K562 (cell line): ENCODE data around the gene VPS4A. TPM values are rescaled to one million over a fixed set of nuclear protein-coding genes. Genes with fewer than 3 reads are reported as not detected.
A peak's percentile ranks its signal among the peaks of the same experiment; 100 is the strongest.

Source experiments
- ARID2 ChIP-seq: fragments of 450-650 bp; IDR thresholded peaks from 2 replicates; pipeline ENCODE4 v1.6.1; 2017; ENCODE audit warnings: antibody characterized with exemption, mild to moderate bottlenecking
- BRCA1 ChIP-seq, 2 experiments: fragments of 450-650 bp in 1 of 2; sonication (generic) in 1 of 2; formaldehyde crosslinking in 1 of 2; IDR thresholded peaks; 2 replicates each; pipeline versions ENCODE4 v1.5.0 to v1.6.1; 2017 to 2020; ENCODE audit warnings: mild to moderate bottlenecking in 1 of 2, missing genetic modification reagents in 1 of 2
- BRF1 ChIP-seq: IDR thresholded peaks from 3 replicates; pipeline ENCODE4 v1.6.1; 2011; ENCODE audit warnings: borderline replicate concordance, mild to moderate bottlenecking; ENCODE audit not compliant: insufficient read length; ENCODE audit errors: extremely low read depth
- CBX5 ChIP-seq: IDR thresholded peaks from 2 replicates; pipeline ENCODE4 v1.6.1; 2014; ENCODE audit warnings: low read depth, borderline replicate concordance
- CREB1 ChIP-seq, 2 experiments: sonication (generic) in 1 of 2; formaldehyde crosslinking in 1 of 2; IDR thresholded peaks; 2 replicates each; pipeline versions ENCODE4 v1.6.1 to v1.8.0; 2012 to 2022; ENCODE audit warnings: inconsistent platforms in 1 of 2, mild to moderate bottlenecking in 1 of 2, missing genetic modification reagents in 1 of 2, moderate library complexity in 1 of 2
- EGR1 ChIP-seq: fragments of 450-650 bp; conservative IDR thresholded peaks from 2 replicates; pipeline ENCODE4 v1.6.1; 2017; ENCODE audit warnings: mild to moderate bottlenecking
- ZFP30 ChIP-seq: fragments of 250-450 bp; sonication (Bioruptor Pico); IDR thresholded peaks from 2 replicates; pipeline ENCODE4 v1.8.0; 2022; ENCODE audit warnings: moderate library complexity, mild to moderate bottlenecking, inconsistent platforms, borderline replicate concordance
- polyA plus RNA-seq, 8 experiments: library from polyadenylated mRNA; depleted of rRNA in 4 of 8; stranded (reverse) in 5 of 8; unstranded in 3 of 8; fragments of >200 nt; fragmentation: Nextera tagmentation in 2 of 8; fragmentation: Illumina TruSeq in 1 of 8; extraction: Ambion mirVana in 2 of 8; extraction: Trizol in 1 of 8; gene quantifications; 2 replicates each; pipeline versions ENCODE4 v1.2.1 to v1.2.3, GENCODE V29; 2011 to 2014; ENCODE audit warnings: inconsistent platforms in 1 of 8, missing spikeins in 1 of 8
- total RNA-seq, 7 experiments: library from RNA; depleted of rRNA in 6 of 7; stranded (reverse); fragments of >200 nt in 6 of 7; fragmentation: Illumina TruSeq in 2 of 7; extraction: Trizol in 2 of 7; gene quantifications; 2 replicates each; pipeline versions ENCODE4 v1.2.1 to v1.2.3, GENCODE V29; 2011 to 2021; ENCODE audit warnings: low replicate concordance in 1 of 7
- TF ChIP-seq, protein P1 (sequence below): fragments of 250-450 bp; sonication (Bioruptor Pico); IDR thresholded peaks from 2 replicates; pipeline ENCODE4 v1.5.1; 2021; ENCODE audit warnings: mild to moderate bottlenecking
- TF ChIP-seq, protein P2 (sequence below): fragments of 250-450 bp; sonication (Bioruptor Pico); IDR thresholded peaks from 2 replicates; pipeline ENCODE4 v1.4.0; 2020; ENCODE audit warnings: mild to moderate bottlenecking, moderate library complexity
- TF ChIP-seq, protein P3 (sequence below), 2 experiments: fragments of 450-650 bp; formaldehyde crosslinking in 1 of 2; IDR thresholded peaks; 2 replicates each; pipeline versions ENCODE4 v1.4.0 to v1.6.1; 2014 to 2020; ENCODE audit warnings: mild to moderate bottlenecking in 2 of 2, borderline replicate concordance in 1 of 2, low read depth in 1 of 2
- TF ChIP-seq, protein P4 (sequence below): sonication (generic); IDR thresholded peaks from 2 replicates; pipeline ENCODE4 v1.6.1; 2016

VPS4A gene
- total and polyA plus RNA-seq, 9 of the 15 experiments (the other 6 are each of a cell fraction or from before 2014, with no cell fraction given): 7.6 to 45.4 (median 29.9) TPM

GRCh38 chr16:69330286-69331109 is 19.3 kb downstream of the VPS4A start, which contains the start of gene PDF (continued):
- TF ChIP-seq, protein P1, sequence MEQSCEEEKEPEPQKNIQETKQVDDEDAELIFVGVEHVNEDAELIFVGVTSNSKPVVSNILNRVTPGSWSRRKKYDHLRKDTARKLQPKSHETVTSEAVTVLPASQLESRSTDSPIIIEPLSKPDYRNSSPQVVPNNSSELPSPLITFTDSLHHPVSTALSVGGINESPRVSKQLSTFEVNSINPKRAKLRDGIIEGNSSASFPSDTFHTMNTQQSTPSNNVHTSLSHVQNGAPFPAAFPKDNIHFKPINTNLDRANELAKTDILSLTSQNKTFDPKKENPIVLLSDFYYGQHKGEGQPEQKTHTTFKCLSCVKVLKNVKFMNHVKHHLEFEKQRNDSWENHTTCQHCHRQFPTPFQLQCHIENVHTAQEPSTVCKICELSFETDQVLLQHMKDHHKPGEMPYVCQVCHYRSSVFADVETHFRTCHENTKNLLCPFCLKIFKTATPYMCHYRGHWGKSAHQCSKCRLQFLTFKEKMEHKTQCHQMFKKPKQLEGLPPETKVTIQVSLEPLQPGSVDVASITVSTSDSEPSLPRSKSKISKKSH (CRISPR knock-in tag): no peak; the same call in 1 of the 2 replicates
- TF ChIP-seq ARID2 (no peak), BRF1 (no peak), EGR1 (no peak), BRCA1 (IDR thresholded peaks at IDR 0.05) (no peak), BRCA1 (CRISPR knock-in tag; IDR thresholded peaks at IDR 0.05) (no peak), CBX5 (no peak), CREB1 (IDR thresholded peaks at IDR 0.05) (no peak; the same call in 1 of the 2 replicates), CREB1 (CRISPR knock-in tag; IDR thresholded peaks at IDR 0.05) (peak; percentile 51; the same call in 1 of the 2 replicates), ZFP30 (CRISPR knock-in tag) (no peak)
- TF ChIP-seq, protein P2, sequence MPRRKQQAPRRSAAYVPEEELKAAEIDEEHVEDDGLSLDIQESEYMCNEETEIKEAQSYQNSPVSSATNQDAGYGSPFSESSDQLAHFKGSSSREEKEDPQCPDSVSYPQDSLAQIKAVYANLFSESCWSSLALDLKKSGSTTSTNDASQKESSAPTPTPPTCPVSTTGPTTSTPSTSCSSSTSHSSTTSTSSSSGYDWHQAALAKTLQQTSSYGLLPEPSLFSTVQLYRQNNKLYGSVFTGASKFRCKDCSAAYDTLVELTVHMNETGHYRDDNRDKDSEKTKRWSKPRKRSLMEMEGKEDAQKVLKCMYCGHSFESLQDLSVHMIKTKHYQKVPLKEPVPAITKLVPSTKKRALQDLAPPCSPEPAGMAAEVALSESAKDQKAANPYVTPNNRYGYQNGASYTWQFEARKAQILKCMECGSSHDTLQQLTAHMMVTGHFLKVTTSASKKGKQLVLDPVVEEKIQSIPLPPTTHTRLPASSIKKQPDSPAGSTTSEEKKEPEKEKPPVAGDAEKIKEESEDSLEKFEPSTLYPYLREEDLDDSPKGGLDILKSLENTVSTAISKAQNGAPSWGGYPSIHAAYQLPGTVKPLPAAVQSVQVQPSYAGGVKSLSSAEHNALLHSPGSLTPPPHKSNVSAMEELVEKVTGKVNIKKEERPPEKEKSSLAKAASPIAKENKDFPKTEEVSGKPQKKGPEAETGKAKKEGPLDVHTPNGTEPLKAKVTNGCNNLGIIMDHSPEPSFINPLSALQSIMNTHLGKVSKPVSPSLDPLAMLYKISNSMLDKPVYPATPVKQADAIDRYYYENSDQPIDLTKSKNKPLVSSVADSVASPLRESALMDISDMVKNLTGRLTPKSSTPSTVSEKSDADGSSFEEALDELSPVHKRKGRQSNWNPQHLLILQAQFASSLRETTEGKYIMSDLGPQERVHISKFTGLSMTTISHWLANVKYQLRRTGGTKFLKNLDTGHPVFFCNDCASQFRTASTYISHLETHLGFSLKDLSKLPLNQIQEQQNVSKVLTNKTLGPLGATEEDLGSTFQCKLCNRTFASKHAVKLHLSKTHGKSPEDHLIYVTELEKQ (CRISPR knock-in tag): no peak
- TF ChIP-seq, protein P3, sequence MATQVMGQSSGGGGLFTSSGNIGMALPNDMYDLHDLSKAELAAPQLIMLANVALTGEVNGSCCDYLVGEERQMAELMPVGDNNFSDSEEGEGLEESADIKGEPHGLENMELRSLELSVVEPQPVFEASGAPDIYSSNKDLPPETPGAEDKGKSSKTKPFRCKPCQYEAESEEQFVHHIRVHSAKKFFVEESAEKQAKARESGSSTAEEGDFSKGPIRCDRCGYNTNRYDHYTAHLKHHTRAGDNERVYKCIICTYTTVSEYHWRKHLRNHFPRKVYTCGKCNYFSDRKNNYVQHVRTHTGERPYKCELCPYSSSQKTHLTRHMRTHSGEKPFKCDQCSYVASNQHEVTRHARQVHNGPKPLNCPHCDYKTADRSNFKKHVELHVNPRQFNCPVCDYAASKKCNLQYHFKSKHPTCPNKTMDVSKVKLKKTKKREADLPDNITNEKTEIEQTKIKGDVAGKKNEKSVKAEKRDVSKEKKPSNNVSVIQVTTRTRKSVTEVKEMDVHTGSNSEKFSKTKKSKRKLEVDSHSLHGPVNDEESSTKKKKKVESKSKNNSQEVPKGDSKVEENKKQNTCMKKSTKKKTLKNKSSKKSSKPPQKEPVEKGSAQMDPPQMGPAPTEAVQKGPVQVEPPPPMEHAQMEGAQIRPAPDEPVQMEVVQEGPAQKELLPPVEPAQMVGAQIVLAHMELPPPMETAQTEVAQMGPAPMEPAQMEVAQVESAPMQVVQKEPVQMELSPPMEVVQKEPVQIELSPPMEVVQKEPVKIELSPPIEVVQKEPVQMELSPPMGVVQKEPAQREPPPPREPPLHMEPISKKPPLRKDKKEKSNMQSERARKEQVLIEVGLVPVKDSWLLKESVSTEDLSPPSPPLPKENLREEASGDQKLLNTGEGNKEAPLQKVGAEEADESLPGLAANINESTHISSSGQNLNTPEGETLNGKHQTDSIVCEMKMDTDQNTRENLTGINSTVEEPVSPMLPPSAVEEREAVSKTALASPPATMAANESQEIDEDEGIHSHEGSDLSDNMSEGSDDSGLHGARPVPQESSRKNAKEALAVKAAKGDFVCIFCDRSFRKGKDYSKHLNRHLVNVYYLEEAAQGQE (IDR thresholded peaks at IDR 0.05; ENCODE audit: borderline replicate concordance): peak; percentile 90
- TF ChIP-seq, protein P3 (CRISPR knock-in tag; IDR thresholded peaks at IDR 0.05; ENCODE audit: low read depth): peak; percentile 79; the same call in 1 of the 2 replicates
- TF ChIP-seq, protein P4, sequence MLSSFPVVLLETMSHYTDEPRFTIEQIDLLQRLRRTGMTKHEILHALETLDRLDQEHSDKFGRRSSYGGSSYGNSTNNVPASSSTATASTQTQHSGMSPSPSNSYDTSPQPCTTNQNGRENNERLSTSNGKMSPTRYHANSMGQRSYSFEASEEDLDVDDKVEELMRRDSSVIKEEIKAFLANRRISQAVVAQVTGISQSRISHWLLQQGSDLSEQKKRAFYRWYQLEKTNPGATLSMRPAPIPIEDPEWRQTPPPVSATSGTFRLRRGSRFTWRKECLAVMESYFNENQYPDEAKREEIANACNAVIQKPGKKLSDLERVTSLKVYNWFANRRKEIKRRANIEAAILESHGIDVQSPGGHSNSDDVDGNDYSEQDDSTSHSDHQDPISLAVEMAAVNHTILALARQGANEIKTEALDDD: no peak
